Retinal pigment epithelial cell (primary cell): ENCODE measurements around the gene NME9.

Experiments used
- DNase-seq: peaks from one replicate; pipeline ENCODE4 v3.0.0-alpha.2; 2010; ENCODE audit warnings: low read depth
- H3K4me3 ChIP-seq: 2 replicates; pipeline ENCODE4 v1.5.1; 2011; ENCODE audit warnings: mild to moderate bottlenecking, low read length, control low read depth, moderate library complexity
- CTCF ChIP-seq: conservative IDR thresholded peaks from 2 replicates; pipeline ENCODE4 v1.5.1; 2011; ENCODE audit warnings: low read depth, low read length, control low read depth, inconsistent platforms

NME9 gene

DNA sequence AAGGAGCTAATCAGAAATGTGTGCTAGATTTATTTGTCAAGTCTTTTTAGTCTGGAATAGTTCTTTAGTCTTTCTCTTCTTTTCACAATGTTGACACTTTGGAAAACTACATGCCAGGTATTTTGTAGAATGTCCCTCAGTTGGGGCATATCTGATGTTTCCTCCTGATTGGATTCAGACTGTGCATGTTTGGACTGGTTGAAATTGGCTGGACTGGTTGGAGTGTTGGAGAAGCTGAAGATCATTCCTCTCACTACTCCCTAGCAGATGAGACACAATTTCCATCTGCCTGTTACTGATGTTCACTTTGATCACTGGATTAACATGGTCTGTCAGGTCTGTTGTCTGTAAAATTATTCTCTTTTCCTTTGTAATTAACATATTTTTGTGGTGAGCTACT lies 3.7 kb downstream of the NME9 start:
- TF ChIP-seq CTCF = no peak
- no peak for DNase-seq
- no peak overlapping the region for H3K4me3 ChIP-seq

DNA sequence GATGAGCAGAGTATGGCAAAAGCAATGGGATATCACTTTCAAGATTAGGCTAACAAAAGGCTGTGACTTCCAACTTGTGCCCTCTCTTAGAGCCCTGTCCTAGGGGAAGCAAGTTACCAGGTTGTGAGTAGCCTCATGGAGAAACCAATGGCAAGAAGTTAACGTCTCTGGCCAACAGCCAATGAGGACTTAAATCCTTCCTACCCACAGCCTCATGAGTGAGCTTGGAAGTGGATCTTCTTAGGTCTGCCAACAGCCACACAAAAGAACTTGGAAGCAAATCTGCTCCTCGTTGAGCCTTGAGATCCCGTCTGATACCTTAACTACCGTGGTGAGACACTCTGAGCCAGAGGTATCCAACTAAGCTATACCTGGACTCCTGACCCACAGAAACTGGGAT lies 5.7 kb downstream of the NME9 start:
- no peak overlapping the region for H3K4me3 ChIP-seq
- DNase-seq = no peak
- no peak for TF ChIP-seq CTCF

DNA sequence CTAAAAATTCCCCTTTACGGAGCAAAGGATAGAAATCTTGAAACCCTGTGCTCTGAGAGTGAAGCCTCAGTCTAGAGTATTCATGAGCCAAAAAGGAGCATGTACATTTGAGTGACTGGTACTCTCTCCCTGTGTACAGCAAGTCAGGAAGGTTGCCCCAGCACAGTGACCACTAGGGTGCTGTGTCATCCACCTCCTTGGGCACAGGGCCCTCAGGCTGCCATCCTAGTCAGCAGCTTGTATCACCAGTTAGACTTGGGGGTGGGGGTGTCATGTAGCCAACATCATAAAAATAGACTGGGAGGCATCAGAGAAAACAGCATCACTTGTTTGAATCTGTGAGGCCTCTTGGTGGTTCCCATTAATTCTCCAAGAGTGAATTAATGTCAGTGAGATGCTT lies 12.0 kb downstream of the NME9 start:
- no peak overlapping the region for H3K4me3 ChIP-seq
- TF ChIP-seq CTCF = no peak
- DNase-seq = no peak

- no peak for TF ChIP-seq CTCF
- no peak for DNase-seq
- H3K4me3 ChIP-seq = no peak overlapping the region
Observed at GRCh38 chr3:138314751-138315150, 14.9 kb downstream of the NME9 start.

DNA sequence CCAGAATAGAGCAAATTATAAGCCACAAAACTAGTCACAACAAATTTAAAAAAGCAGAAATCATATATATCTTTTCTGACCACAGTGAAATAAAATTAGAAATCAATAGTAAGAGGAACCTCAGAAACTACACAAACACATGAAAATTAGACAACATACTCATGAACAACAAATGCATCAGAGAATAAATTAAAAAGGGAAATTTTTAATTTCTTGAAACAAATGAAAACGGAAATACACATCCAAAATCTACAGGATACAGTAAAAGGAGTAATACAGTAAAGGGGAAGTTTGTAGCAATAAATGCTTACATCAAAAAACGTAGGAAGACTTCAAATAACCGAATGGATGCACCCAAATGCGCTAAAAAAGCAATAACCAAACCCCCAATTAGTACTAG lies 19.2 kb downstream of the NME9 start:
- no peak for TF ChIP-seq CTCF

DNA sequence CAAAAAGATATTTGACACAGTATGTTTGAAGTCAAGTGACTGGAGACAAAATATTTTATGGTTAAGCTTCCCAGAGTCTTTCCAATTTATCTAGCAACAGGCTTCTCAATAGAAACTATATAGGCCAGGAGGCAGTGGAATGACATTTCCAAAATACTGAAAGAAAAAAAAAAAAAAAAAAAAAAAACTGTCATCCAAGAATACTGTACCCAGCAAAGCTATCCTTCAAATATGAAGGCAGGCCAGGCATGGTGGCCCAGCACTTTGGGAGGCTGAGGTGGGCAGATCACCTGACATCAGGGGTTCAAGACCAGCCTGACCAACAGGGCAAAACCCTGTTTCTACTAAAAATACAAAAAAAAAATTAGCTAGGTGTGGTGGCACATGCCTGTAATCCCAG lies 20.9 kb downstream of the NME9 start:
- H3K4me3 ChIP-seq = no peak overlapping the region
- DNase-seq = no peak
- no peak for TF ChIP-seq CTCF

More for the DNA sequence above, 19.2 kb downstream of the NME9 start:
- no peak for DNase-seq
- H3K4me3 ChIP-seq = no peak overlapping the region

- no peak for DNase-seq
- no peak overlapping the region for H3K4me3 ChIP-seq
- TF ChIP-seq CTCF = no peak
Observed at GRCh38 chr3:138307899-138308298, 21.8 kb downstream of the NME9 start.
